ENCODE measurements around the gene DOCK10.

The DOCK10 gene

DNA sequence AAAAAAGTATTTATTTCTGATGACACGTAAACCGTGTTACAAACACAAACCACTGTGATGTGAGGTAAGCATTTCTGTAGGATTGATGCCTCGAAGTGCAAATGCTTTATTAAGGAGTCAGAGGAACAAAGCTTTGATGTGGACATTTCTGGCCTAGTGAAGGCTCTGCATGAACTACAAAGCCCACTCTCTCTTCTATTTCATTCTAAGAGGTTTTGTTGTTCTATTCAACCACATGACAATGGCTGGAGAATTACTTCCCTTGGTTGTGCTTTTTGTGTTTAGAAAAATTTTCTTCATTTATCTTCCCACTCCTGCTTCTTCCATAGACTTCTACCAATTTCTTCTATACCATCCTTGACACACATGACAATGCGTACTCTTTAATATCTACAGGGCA is 200.4 kb downstream of the DOCK10 start:
- Histone ChIP-seq H3K9me3 (replicated peaks in 1 of 2; ENCODE audit: control insufficient read depth in 2 of 2, insufficient read depth in 1 of 2, low read depth in 1 of 2, low read length in 2 of 2) (peaks cover 0 to 4% of the 10 kb centered on the region in 2 donors), H3K23ac (ENCODE audit: low read depth, low read length, poor library complexity) (no peak overlapping the region), H3K36me3 (replicated peaks in 1 of 2; ENCODE audit: control insufficient read depth in 2 of 2, insufficient read depth in 2 of 2, low read length in 2 of 2) (peaks cover 0 to 5% of the 10 kb centered on the region in 2 donors), H3K4me1 (ENCODE audit: control insufficient read depth in 2 of 2, insufficient read depth in 1 of 2, low read depth in 1 of 2, low read length in 2 of 2) (peaks cover 0 to 4% of the 10 kb centered on the region in 2 donors), H2BK120ac (ENCODE audit: low read depth, low read length) (no peak overlapping the region), H3K4ac (ENCODE audit: low read length) (no peak overlapping the region), H2BK12ac (ENCODE audit: low read length) (no peak overlapping the region), H2AFZ (ENCODE audit: low read length) (no peak overlapping the region), H3K4me3 (ENCODE audit: low read length in 2 of 2) (no peak overlapping the region), H3K27ac (replicated peaks; ENCODE audit: low read length) (no peak overlapping the region), H4K8ac (ENCODE audit: low read depth, low read length) (no peak overlapping the region), H3K79me1 (ENCODE audit: low read depth, low read length) (no peaks in the 10 kb centered on the region), H3K14ac (ENCODE audit: low read length) (no peak overlapping the region), H2BK5ac (ENCODE audit: low read length) (no peak overlapping the region), H3K18ac (ENCODE audit: low read length) (no peak overlapping the region), H2AK5ac (ENCODE audit: low read depth, low read length) (no peak overlapping the region), H2BK15ac (ENCODE audit: low read length) (no peak overlapping the region), H3K27me3 (ENCODE audit: control insufficient read depth in 3 of 3, insufficient read depth in 3 of 3, low read depth in 1 of 3, low read length in 3 of 3) (no peaks in the 10 kb centered on the region), H4K91ac (ENCODE audit: low read depth, low read length, poor library complexity) (no peak overlapping the region), H3K4me2 (ENCODE audit: insufficient read depth, low read length, poor library complexity, severe bottlenecking) (no peak overlapping the region), H3K9ac (ENCODE audit: low read depth, low read length, poor library complexity) (no peak overlapping the region)
- no peak for DNase-seq (ENCODE audit: low spot score)
- no CpG with 5 or more reads among the region's 4 CpGs for WGBS, 2 donors (ENCODE audit: extremely low coverage in 2 of 2, insufficient read length in 2 of 2, insufficient replicate concordance in 1 of 2)

DNA sequence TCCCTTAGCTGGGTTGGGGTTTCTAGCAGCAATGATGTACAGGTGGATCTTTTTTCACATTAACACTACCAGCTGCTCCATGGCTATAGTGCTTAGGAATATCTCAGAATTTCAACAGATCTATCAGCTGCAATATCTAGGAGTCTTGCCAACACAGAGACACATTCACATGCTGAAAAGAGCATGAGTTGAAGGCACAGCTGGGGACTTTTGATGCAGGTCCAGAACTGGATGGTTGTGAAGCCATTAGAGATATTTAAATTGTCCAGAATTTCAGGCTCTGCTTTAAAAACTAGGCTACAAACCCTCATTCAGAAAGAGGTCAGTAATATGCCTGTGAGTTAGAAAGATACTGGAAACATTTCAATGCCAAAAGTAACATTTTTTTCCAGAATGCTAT is 203.9 kb downstream of the DOCK10 start:
- Histone ChIP-seq H2BK15ac (ENCODE audit: low read length) (no peak overlapping the region), H3K14ac (ENCODE audit: low read length) (no peak overlapping the region), H2BK12ac (ENCODE audit: low read length) (no peak overlapping the region), H3K9ac (ENCODE audit: low read depth, low read length, poor library complexity) (no peak overlapping the region), H3K27ac (replicated peaks; ENCODE audit: low read length) (no peak overlapping the region), H3K4ac (ENCODE audit: low read length) (no peak overlapping the region), H3K4me3 (ENCODE audit: low read length in 2 of 2) (no peak overlapping the region), H3K79me1 (ENCODE audit: low read depth, low read length) (no peaks in the 10 kb centered on the region), H3K27me3 (ENCODE audit: control insufficient read depth in 3 of 3, insufficient read depth in 3 of 3, low read depth in 1 of 3, low read length in 3 of 3) (no peaks in the 10 kb centered on the region), H2AFZ (ENCODE audit: low read length) (no peak overlapping the region), H3K4me2 (ENCODE audit: insufficient read depth, low read length, poor library complexity, severe bottlenecking) (no peak overlapping the region), H2BK5ac (ENCODE audit: low read length) (no peak overlapping the region), H3K9me3 (replicated peaks in 1 of 2; ENCODE audit: control insufficient read depth in 2 of 2, insufficient read depth in 1 of 2, low read depth in 1 of 2, low read length in 2 of 2) (peaks cover 0 to 4% of the 10 kb centered on the region in 2 donors), H4K8ac (ENCODE audit: low read depth, low read length) (no peak overlapping the region), H3K4me1 (ENCODE audit: control insufficient read depth in 2 of 2, insufficient read depth in 1 of 2, low read depth in 1 of 2, low read length in 2 of 2) (peaks cover 0 to 4% of the 10 kb centered on the region in 2 donors), H4K91ac (ENCODE audit: low read depth, low read length, poor library complexity) (no peak overlapping the region), H3K36me3 (replicated peaks in 1 of 2; ENCODE audit: control insufficient read depth in 2 of 2, insufficient read depth in 2 of 2, low read length in 2 of 2) (peaks cover 0 to 5% of the 10 kb centered on the region in 2 donors), H3K18ac (ENCODE audit: low read length) (no peak overlapping the region), H2BK120ac (ENCODE audit: low read depth, low read length) (no peak overlapping the region), H3K23ac (ENCODE audit: low read depth, low read length, poor library complexity) (no peak overlapping the region), H2AK5ac (ENCODE audit: low read depth, low read length) (no peak overlapping the region)
- no peak for DNase-seq (ENCODE audit: low spot score)

DNA sequence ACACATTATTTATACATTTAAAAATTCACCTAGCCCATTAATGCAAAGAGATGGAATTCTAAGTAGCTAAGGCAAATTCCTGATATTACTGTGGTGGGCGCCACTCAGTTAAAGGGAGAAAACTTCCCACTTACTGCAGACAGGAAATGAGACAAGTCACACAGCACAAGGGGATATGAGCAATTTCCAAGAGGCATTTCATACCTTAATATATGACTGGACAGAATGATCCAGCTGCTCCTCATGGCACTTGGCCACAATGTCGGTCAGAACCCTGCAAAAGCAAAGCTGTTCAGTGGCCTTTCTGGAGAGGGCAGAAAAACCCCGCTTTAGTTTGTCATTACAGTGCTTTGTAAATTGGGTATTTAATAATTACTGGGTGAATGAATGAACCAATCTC is 204.7 kb downstream of the DOCK10 start:
- H2BK5ac ChIP-seq (ENCODE audit: low read length) = no peak overlapping the region

DNA sequence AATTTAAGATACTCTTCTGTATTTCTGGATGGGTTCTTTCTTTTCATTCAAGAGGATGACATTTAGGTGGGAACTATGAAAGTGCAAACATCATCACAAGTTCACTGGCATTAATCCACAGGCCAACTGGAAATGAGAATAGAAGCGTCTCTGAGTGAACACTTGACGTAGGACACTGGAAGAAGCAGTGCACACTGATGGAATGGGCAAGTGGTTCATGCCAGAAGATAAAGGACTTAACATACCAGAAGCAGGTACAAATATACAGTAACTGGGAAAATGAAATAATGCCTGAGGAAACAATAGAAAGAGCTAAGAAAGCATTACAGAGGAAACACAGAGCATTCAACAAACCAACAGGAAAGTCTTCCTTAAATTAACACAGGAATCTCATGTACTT is 205.2 kb downstream of the DOCK10 start:
- H3K9ac ChIP-seq (ENCODE audit: low read depth, low read length, poor library complexity) = no peak overlapping the region
- H2BK5ac ChIP-seq (ENCODE audit: low read length) = no peak overlapping the region
- no CpG with 5 or more reads among the region's 2 CpGs for WGBS, 2 donors (ENCODE audit: extremely low coverage in 2 of 2, insufficient read length in 2 of 2, insufficient replicate concordance in 1 of 2)
- H3K36me3 ChIP-seq (replicated peaks in 1 of 2; ENCODE audit: control insufficient read depth in 2 of 2, insufficient read depth in 2 of 2, low read length in 2 of 2) = peaks cover 0 to 5% of the 10 kb centered on the region in 2 donors
- H4K91ac ChIP-seq (ENCODE audit: low read depth, low read length, poor library complexity) = no peak overlapping the region
- no peak overlapping the region for H2BK15ac ChIP-seq (ENCODE audit: low read length)
- no peak overlapping the region for H3K4me2 ChIP-seq (ENCODE audit: insufficient read depth, low read length, poor library complexity, severe bottlenecking)
- no peak overlapping the region for H3K14ac ChIP-seq (ENCODE audit: low read length)
- H3K27ac ChIP-seq (replicated peaks; ENCODE audit: low read length) = no peak overlapping the region
- H3K4me1 ChIP-seq (ENCODE audit: control insufficient read depth in 2 of 2, insufficient read depth in 1 of 2, low read depth in 1 of 2, low read length in 2 of 2) = peaks cover 0 to 4% of the 10 kb centered on the region in 2 donors
- no peak overlapping the region for H2AK5ac ChIP-seq (ENCODE audit: low read depth, low read length)
- no peak for DNase-seq (ENCODE audit: low spot score)
- H3K4ac ChIP-seq (ENCODE audit: low read length) = no peak overlapping the region
- no peak overlapping the region for H3K23ac ChIP-seq (ENCODE audit: low read depth, low read length, poor library complexity)
- H3K18ac ChIP-seq (ENCODE audit: low read length) = no peak overlapping the region
- H3K4me3 ChIP-seq (ENCODE audit: low read length in 2 of 2) = no peak overlapping the region
- H2BK12ac ChIP-seq (ENCODE audit: low read length) = no peak overlapping the region
- H2AFZ ChIP-seq (ENCODE audit: low read length) = no peak overlapping the region
- no peak overlapping the region for H4K8ac ChIP-seq (ENCODE audit: low read depth, low read length)
- no peaks in the 10 kb centered on the region for H3K79me1 ChIP-seq (ENCODE audit: low read depth, low read length)
- H3K27me3 ChIP-seq (ENCODE audit: control insufficient read depth in 3 of 3, insufficient read depth in 3 of 3, low read depth in 1 of 3, low read length in 3 of 3) = no peaks in the 10 kb centered on the region
- peaks cover 0 to 4% of the 10 kb centered on the region in 2 donors for H3K9me3 ChIP-seq (replicated peaks in 1 of 2; ENCODE audit: control insufficient read depth in 2 of 2, insufficient read depth in 1 of 2, low read depth in 1 of 2, low read length in 2 of 2)
- no peak overlapping the region for H2BK120ac ChIP-seq (ENCODE audit: low read depth, low read length)

More for the DNA sequence above, 204.7 kb downstream of the DOCK10 start:
- DNase-seq (ENCODE audit: low spot score) = no peak
- no peak overlapping the region for H3K14ac ChIP-seq (ENCODE audit: low read length)
- H3K27me3 ChIP-seq (ENCODE audit: control insufficient read depth in 3 of 3, insufficient read depth in 3 of 3, low read depth in 1 of 3, low read length in 3 of 3) = no peaks in the 10 kb centered on the region
- H3K4ac ChIP-seq (ENCODE audit: low read length) = no peak overlapping the region
- H2BK15ac ChIP-seq (ENCODE audit: low read length) = no peak overlapping the region
- H2BK12ac ChIP-seq (ENCODE audit: low read length) = no peak overlapping the region
- H3K9ac ChIP-seq (ENCODE audit: low read depth, low read length, poor library complexity) = no peak overlapping the region
- peaks cover 0 to 4% of the 10 kb centered on the region in 2 donors for H3K9me3 ChIP-seq (replicated peaks in 1 of 2; ENCODE audit: control insufficient read depth in 2 of 2, insufficient read depth in 1 of 2, low read depth in 1 of 2, low read length in 2 of 2)
- no peak overlapping the region for H3K4me3 ChIP-seq (ENCODE audit: low read length in 2 of 2)
- H3K27ac ChIP-seq (replicated peaks; ENCODE audit: low read length) = no peak overlapping the region
- no peak overlapping the region for H4K8ac ChIP-seq (ENCODE audit: low read depth, low read length)
- no peaks in the 10 kb centered on the region for H3K79me1 ChIP-seq (ENCODE audit: low read depth, low read length)
- H4K91ac ChIP-seq (ENCODE audit: low read depth, low read length, poor library complexity) = no peak overlapping the region
- no peak overlapping the region for H2AFZ ChIP-seq (ENCODE audit: low read length)
- H2AK5ac ChIP-seq (ENCODE audit: low read depth, low read length) = no peak overlapping the region
- H3K18ac ChIP-seq (ENCODE audit: low read length) = no peak overlapping the region
- WGBS, 2 donors (ENCODE audit: extremely low coverage in 2 of 2, insufficient read length in 2 of 2, insufficient replicate concordance in 1 of 2) = no CpG with 5 or more reads among the region's 3 CpGs
- H3K23ac ChIP-seq (ENCODE audit: low read depth, low read length, poor library complexity) = no peak overlapping the region
- no peak overlapping the region for H2BK120ac ChIP-seq (ENCODE audit: low read depth, low read length)
- peaks cover 0 to 5% of the 10 kb centered on the region in 2 donors for H3K36me3 ChIP-seq (replicated peaks in 1 of 2; ENCODE audit: control insufficient read depth in 2 of 2, insufficient read depth in 2 of 2, low read length in 2 of 2)
- H3K4me1 ChIP-seq (ENCODE audit: control insufficient read depth in 2 of 2, insufficient read depth in 1 of 2, low read depth in 1 of 2, low read length in 2 of 2) = peaks cover 0 to 4% of the 10 kb centered on the region in 2 donors
- H3K4me2 ChIP-seq (ENCODE audit: insufficient read depth, low read length, poor library complexity, severe bottlenecking) = no peak overlapping the region

Measured in neuronal stem cell (in vitro differentiated cells).